Right renal cortex interstitium (tissue), 3 donors: ENCODE results near the gene SPATS2L. TPM values are rescaled to one million over a fixed set of nuclear protein-coding genes. Genes with fewer than 3 reads are reported as not detected.

ENCODE experiments used
- DNase-seq, 3 donors: peaks; one replicate each; pipeline ENCODE4 v3.0.0-alpha.2; 2013; ENCODE audit warnings: low read depth in 3 of 3, low spot score in 2 of 3
- polyA plus RNA-seq, 3 donors: library from polyadenylated mRNA; unstranded; fragments of 120-200 nt; gene quantifications; one replicate each; pipeline ENCODE4 v1.2.1, GENCODE V29; 2013; ENCODE audit not compliant: insufficient read length in 3 of 3

The SPATS2L gene
- polyA plus RNA-seq, 3 donors, result 128 to 148 (median 143) TPM

GRCh38 chr2:200405599-200406298, 99.3 kb downstream of the SPATS2L start:
- no peak for DNase-seq

- no peak for DNase-seq
These were observed 99.9 kb downstream of the SPATS2L start for GRCh38 chr2:200406379-200406778.

DNA sequence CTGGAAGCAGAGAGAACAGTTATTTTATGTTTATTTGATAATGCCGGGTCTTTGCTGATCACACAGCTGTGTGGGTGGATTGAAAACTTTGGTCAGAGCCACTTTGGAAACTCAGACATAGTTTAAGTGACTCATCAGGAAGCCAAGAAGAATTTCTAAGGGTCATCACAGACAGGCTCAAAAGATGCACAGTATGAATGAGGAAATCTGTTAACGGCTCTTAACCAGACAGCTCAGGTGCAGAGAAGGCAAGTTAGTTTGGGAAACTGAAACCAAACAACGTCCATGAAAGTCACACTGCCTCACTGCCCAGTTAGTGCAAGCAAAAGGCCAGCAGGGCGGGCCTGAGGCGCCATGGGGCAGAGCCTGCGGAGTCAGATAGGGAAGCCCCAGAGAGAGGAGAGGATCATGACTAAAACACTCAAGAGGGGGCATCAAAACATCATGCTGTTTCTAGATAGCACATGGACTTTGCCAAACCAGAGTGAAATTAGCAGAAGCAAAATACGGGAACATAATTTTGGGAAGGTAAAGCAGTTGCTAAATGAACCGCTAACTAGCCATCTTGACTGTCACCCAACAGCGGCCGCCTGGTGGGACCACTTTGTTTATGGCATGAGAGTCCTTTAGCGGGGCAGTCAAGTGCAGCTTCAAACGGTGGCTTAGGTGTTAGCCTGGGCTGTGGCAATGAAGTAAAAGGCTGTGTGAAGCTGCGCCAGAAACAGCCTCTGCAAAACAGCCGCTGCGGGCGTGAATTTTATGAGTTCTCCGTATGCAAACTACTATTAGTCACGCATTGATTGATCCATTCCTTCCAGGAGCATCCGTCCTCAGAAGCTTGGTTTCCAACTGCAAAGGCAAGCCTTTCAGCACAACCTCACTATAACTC, 102.2 kb downstream of the SPATS2L start:
- no peak for DNase-seq

DNA sequence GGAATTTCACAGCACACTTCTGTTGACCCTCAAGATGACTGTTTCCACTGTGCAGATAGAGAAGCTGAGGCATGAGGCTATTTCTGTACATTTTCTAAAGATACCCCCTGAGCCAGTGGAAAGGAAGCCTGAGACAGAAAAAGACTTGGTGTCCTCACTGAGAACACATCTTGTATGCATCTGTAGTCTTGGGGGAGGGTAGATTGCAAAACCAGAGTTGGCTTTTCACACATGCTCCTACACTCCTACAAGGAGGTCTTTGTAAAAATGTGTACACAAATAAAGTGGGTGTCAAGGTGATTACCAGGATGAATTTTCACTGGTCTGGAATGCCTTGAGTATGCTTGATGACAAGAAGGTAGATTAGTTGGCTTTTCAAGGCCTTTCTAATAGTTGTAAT, 105.3 kb downstream of the SPATS2L start:
- DNase-seq, result no peak

DNA sequence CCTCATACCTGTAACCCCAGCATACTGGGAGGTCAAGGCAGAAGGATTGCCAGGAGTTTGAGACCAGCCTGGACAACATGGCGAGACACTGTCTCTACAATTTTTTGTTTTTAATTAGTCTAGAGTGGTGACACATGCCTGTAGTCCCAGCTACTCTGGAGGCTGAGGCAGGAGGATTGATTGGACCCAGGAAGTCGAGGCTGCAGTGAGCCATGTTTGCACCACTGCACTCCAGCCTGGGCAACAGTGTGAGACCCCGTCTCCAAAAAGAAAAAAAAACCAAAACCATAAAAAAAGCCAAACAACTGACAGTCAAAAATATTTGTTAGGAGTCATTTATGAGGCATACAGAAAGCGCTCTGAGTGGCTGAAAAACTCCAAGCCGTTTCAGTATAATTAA, 107.9 kb downstream of the SPATS2L start:
- no peak for DNase-seq

DNA sequence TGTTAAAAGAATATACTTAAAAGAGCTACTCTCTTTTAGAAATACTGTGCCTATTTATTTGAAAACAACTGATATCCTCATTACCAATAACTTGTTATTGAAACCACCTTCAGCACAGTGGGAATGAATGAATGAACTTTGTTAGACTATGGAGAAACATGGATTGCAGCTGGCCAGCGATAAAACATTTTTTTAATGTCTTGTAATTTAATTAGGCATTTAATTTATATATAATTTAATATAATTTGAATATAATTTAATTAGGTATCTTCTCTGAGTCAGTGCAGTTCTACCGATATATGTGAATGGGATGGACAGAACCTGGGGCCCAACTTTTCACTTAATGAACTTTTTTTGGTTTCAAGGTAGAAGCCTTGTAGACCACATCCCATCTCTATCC, 109.0 kb downstream of the SPATS2L start:
- DNase-seq, result no peak

- no peak for DNase-seq
These were observed 110.4 kb downstream of the SPATS2L start for GRCh38 chr2:200416878-200417277.

DNA sequence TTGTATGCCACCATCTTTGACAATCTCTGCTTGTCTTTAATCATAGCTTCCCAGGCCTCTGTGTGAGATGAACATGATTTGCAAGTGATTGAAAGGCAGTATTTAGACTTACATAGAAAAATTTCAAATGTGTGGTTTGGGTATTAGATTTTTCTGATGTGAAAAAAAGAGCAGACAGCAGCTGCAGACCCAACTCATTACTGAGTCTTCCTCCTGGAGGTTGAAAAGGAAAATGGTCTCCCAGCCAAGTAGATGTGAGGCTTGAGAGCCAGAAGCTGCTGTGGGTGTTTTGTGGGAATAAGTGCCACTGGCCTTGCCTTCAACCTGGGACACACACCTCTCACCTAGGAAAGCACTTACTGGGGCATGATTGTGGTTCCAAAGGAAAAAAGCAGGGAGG, 110.9 kb downstream of the SPATS2L start:
- DNase-seq, result no peak

- no peak for DNase-seq
These were observed 111.9 kb downstream of the SPATS2L start for GRCh38 chr2:200418399-200418798.

DNA sequence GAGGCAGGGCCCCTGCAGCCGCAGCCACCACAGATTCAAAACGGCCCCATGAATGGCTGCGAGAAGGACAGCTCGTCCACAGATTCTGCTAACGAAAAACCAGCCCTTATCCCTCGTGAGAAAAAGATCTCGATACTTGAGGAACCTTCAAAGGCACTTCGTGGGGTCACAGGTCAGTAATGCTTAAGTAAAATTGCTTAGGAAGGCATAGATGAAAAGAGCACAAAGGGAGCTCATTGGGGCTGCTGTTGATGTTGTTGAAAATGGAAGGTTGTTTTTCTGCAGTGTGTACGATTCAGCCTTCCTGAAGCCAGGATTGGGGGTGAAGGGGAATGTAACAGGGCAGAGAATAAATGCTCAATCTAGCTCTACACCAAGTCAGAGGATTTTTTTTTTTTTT, 112.8 kb downstream of the SPATS2L start:
- no peak for DNase-seq

- no peak for DNase-seq
These were observed 114.8 kb downstream of the SPATS2L start for GRCh38 chr2:200421270-200421669.

DNA sequence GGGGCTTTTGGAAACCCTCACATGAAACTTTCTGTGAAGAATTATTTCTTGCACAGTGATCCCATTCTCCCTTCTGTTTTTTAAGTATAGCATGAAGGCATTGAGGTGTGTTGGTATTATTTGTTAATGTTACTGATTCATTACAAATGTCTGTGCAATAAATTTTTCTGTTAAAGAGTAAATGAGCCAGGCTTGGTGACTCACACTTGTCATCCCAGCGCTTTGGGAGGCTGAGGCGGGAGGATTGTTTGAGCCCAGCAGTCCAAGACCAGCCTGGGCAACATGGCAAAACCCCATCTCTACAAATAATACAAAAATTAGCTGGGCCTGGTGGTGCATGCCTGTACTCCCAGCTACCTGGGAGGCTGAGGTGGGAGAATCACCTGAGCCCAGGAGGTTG, 115.6 kb downstream of the SPATS2L start:
- DNase-seq, result no peak

DNA sequence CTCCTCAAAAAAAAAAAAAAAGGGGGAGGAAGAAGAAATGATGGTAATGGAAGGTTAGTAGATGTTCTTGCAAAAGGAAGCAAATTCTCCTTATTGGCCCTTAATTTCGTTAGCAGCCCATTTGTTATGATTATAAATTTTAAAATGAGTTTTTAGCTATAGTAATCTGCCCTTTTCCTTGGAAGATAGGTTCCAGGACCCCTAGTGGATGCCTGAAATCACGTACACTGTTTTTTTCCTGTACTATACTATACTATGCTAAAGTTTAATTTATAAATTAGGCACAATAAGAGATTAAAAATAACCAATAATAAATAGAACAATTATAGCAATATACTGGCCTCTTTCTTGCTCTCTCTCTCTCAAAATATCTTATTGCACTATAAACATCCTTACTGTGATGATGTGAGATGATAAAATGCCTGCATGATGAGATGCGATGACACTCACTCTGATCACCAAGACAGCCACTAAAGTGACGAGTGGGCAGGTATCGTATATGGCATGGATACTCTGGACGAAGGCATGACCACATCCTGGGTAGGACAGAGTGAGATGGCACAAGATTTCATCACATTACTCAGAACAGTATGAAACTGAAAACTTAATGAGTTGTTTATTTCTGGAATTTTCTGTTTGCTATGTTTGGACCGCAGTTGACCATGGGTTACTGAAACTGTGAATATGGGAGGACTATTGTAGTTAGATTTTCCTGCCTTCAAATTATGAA, 116.2 kb downstream of the SPATS2L start:
- DNase-seq, result no peak

DNA sequence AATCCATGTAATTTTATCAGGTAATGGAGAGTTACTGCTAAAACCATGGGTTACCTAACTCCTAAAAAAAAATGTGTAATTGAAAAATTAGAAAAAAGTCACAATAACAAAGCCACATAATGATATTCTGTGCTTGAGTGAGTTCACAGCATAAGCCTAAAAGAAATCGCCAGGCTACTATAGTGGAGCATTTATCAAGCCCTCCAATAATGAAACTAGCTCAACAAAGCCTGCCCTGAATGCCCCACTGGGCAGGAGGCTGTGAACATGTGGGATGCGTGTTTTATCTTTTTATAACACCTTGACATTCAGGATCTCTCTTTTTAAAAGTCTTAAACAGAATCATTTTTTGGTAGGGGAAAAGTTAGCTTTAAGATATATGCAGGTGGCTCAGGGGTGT, 117.0 kb downstream of the SPATS2L start:
- DNase-seq, result no peak

DNA sequence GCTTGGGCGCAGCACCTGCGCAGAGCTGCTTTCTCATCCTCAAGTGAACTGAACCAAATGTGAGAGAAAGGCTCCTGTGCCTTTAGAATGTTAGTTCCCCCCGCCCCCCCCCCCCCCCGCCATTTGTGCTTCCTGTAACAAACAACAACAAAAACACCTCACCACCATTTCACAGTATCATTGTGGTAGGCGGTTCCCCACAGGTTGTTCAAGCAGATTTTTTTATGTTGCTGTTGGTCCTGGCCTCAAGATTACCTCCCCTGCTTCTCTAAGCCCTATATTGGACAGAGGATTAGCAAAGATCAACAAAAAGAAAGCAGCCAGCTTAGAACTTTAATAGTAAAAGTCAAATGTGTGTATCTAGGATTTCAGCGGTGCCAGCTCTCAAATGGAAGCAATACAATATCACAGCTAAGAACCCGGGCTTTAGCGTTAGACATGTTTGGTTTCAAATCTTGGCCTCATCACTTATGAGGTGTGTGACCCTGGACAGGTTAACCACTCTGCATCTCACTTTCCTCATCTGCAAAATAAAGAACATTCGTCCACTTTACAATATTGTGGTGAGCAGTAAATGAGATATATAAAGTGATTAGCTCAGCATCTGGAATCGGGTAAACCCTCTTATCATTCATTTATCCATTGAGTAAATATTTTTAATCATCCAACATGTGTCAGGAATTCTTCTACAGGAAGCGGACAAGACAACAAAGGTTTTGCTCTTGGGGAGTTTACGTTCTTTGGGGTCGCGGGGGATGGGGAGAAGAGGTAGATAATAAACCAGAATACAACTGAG, 118.7 kb downstream of the SPATS2L start:
- no peak for DNase-seq

DNA sequence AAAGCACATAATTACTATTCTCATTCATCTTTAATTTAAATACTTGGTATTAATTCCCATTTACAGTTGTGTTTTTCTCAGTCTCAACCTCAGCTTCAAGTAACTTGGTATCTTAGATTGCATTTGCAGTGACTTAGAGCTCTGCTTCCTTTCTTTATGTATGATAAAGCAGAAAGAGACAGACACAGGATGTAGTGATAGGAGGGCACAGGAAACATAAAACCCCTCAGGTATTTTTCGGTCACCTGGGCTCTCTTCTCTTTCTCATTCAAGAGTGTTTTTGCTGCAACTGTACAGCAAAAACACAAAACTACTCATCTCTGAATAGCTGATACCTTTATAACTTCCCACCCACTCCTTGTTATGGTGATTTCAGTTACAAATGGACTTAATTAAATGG, 120.3 kb downstream of the SPATS2L start:
- DNase-seq, result no peak

- DNase-seq, result no peak
These were observed 122.6 kb downstream of the SPATS2L start for GRCh38 chr2:200428961-200429665.

GRCh38 chr2:200430017-200430416, 123.5 kb downstream of the SPATS2L start:
- DNase-seq, result no peak

DNA sequence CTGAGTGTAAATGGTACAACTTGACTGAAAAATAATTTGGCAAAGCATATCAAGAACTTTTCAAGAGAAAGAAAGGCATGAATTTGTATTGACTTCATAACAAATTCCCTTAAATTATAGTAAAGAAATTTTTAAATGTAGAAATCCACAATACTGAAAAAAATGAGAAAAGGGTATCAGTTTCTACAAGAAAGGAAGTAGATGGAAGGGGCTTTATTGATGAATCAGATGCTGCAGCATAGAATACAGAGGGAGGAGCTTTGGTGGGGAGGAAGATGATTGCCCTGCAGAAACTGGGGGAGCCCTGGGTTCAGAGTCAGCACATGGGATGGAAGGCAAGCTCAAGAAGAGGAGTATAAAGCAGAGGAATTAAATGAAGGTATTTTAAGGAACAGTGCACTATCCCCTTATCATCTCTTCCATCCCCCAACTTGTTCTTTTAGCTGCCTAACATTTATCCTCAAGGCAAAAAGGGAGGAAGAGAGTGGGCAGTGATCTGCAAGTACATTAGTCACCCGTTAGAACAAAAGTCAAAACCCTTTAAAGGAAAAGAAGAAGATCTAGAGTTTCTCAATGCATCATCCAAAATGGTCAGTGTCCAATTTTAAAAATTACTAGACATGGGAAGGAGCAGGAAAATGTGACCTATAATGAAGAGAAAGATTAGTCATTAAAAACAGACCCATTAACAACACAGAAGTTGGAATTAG, 125.7 kb downstream of the SPATS2L start:
- no peak for DNase-seq
